ENCODE results near the gene SSTR4.

SSTR4 gene

GRCh38 chr20:23087587-23088251 lies 52.6 kb downstream of the SSTR4 start:
- DNase-seq (ENCODE audit: low spot score): no peak
